ENCODE measurements around the gene EMSY. TPM values are rescaled to one million over a fixed set of nuclear protein-coding genes. Genes with fewer than 3 reads are reported as not detected.

Gene EMSY
- polyA plus RNA-seq, 1 donor from 2014 or later, result 25.0 TPM

- no peak overlapping the region for H3K27ac ChIP-seq (ENCODE audit: low read length)
- no peaks in the 10 kb centered on the region for H3K9me3 ChIP-seq (ENCODE audit: low read length)
- H4K20me1 ChIP-seq (ENCODE audit: insufficient read depth), result no peaks in the 10 kb centered on the region
- H3K9ac ChIP-seq (ENCODE audit: low read length), result no peak overlapping the region
- no peaks in the 10 kb centered on the region for H3K79me2 ChIP-seq (replicated peaks; ENCODE audit: insufficient read depth, low read length)
- no peaks in the 10 kb centered on the region for H3F3A ChIP-seq (ENCODE audit: insufficient read depth, low read length, poor library complexity, severe bottlenecking)
- no peaks in the 10 kb centered on the region for H3K9me2 ChIP-seq (ENCODE audit: insufficient read depth, low read length)
- no peak overlapping the region for H2AFZ ChIP-seq (ENCODE audit: low read depth, low read length)
- no peaks in the 10 kb centered on the region for H3K36me3 ChIP-seq (ENCODE audit: insufficient read depth, low read length)
- no peak overlapping the region for H3K4me2 ChIP-seq (ENCODE audit: low read length)
- no peaks in the 10 kb centered on the region for H3K27me3 ChIP-seq (ENCODE audit: insufficient read depth, low read depth, low read length)
- H3K4me3 ChIP-seq (ENCODE audit: low read length), result no peak overlapping the region
- TF ChIP-seq EP300 (conservative IDR thresholded peaks at IDR 0.05; ENCODE audit: poor library complexity, severe bottlenecking) (no peak), RAD21 (conservative IDR thresholded peaks at IDR 0.05) (no peak), POLR2AphosphoS5 (IDR thresholded peaks at IDR 0.05) (no peak), TAF1 (IDR thresholded peaks at IDR 0.05; ENCODE audit: low read depth) (no peak), SMC3 (conservative IDR thresholded peaks at IDR 0.05; ENCODE audit: poor library complexity) (no peak), MXI1 (conservative IDR thresholded peaks at IDR 0.05; ENCODE audit: poor library complexity, severe bottlenecking) (no peak), CTCF (IDR thresholded peaks at IDR 0.05; ENCODE audit: poor library complexity, severe bottlenecking) (no peak), EZH2 (IDR thresholded peaks at IDR 0.05; ENCODE audit: borderline replicate concordance, insufficient read depth, low read length, poor library complexity, severe bottlenecking) (no peak)
- TF ChIP-seq, protein P1, sequence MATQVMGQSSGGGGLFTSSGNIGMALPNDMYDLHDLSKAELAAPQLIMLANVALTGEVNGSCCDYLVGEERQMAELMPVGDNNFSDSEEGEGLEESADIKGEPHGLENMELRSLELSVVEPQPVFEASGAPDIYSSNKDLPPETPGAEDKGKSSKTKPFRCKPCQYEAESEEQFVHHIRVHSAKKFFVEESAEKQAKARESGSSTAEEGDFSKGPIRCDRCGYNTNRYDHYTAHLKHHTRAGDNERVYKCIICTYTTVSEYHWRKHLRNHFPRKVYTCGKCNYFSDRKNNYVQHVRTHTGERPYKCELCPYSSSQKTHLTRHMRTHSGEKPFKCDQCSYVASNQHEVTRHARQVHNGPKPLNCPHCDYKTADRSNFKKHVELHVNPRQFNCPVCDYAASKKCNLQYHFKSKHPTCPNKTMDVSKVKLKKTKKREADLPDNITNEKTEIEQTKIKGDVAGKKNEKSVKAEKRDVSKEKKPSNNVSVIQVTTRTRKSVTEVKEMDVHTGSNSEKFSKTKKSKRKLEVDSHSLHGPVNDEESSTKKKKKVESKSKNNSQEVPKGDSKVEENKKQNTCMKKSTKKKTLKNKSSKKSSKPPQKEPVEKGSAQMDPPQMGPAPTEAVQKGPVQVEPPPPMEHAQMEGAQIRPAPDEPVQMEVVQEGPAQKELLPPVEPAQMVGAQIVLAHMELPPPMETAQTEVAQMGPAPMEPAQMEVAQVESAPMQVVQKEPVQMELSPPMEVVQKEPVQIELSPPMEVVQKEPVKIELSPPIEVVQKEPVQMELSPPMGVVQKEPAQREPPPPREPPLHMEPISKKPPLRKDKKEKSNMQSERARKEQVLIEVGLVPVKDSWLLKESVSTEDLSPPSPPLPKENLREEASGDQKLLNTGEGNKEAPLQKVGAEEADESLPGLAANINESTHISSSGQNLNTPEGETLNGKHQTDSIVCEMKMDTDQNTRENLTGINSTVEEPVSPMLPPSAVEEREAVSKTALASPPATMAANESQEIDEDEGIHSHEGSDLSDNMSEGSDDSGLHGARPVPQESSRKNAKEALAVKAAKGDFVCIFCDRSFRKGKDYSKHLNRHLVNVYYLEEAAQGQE (IDR thresholded peaks at IDR 0.05; ENCODE audit: borderline replicate concordance), result no peak
Observed at GRCh38 chr11:76600124-76600655, 155.4 kb downstream of the EMSY start.

- TF ChIP-seq EP300 (conservative IDR thresholded peaks at IDR 0.05; ENCODE audit: poor library complexity, severe bottlenecking), result no peak
- H3K9ac ChIP-seq (ENCODE audit: low read length), result no peak overlapping the region
- no peaks in the 10 kb centered on the region for H3F3A ChIP-seq (ENCODE audit: insufficient read depth, low read length, poor library complexity, severe bottlenecking)
- H3K27me3 ChIP-seq (ENCODE audit: insufficient read depth, low read depth, low read length), result no peaks in the 10 kb centered on the region
- no peak overlapping the region for H3K4me2 ChIP-seq (ENCODE audit: low read length)
- H4K20me1 ChIP-seq (ENCODE audit: insufficient read depth), result no peaks in the 10 kb centered on the region
- no peak overlapping the region for H3K4me3 ChIP-seq (ENCODE audit: low read length)
- H3K27ac ChIP-seq (ENCODE audit: low read length), result no peak overlapping the region
- no peaks in the 10 kb centered on the region for H3K9me2 ChIP-seq (ENCODE audit: insufficient read depth, low read length)
- no peaks in the 10 kb centered on the region for H3K9me3 ChIP-seq (ENCODE audit: low read length)
- no peaks in the 10 kb centered on the region for H3K79me2 ChIP-seq (replicated peaks; ENCODE audit: insufficient read depth, low read length)
- H3K36me3 ChIP-seq (ENCODE audit: insufficient read depth, low read length), result no peaks in the 10 kb centered on the region
- H2AFZ ChIP-seq (ENCODE audit: low read depth, low read length), result no peak overlapping the region
Observed at GRCh38 chr11:76601272-76601671, 156.5 kb downstream of the EMSY start.

DNA sequence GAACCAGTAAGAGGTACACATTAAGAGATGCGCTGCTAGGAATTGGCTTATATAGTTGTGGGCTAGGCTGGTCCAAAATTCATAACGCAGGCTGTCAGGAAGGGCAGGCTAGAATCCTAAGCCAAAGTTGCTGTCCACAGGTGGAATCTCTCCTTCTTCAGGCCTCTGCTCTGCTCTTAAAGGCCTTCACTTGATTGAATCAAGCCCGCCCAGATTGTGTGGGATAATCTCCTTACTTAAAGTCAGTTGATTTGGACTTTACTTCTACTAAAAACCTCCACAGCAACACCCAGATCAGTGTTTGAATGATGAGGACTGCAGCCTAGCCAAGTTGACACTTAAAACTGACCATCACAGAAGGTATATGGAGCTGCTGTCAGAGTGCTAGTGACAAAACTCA lies 156.9 kb downstream of the EMSY start:
- H3F3A ChIP-seq (ENCODE audit: insufficient read depth, low read length, poor library complexity, severe bottlenecking), result no peaks in the 10 kb centered on the region
- no peaks in the 10 kb centered on the region for H3K27me3 ChIP-seq (ENCODE audit: insufficient read depth, low read depth, low read length)
- no peak overlapping the region for H3K27ac ChIP-seq (ENCODE audit: low read length)
- no peak overlapping the region for H3K4me2 ChIP-seq (ENCODE audit: low read length)
- no peaks in the 10 kb centered on the region for H4K20me1 ChIP-seq (ENCODE audit: insufficient read depth)
- no peak overlapping the region for H2AFZ ChIP-seq (ENCODE audit: low read depth, low read length)
- no peaks in the 10 kb centered on the region for H3K9me3 ChIP-seq (ENCODE audit: low read length)
- no peak overlapping the region for H3K4me3 ChIP-seq (ENCODE audit: low read length)
- no peaks in the 10 kb centered on the region for H3K36me3 ChIP-seq (ENCODE audit: insufficient read depth, low read length)
- H3K9ac ChIP-seq (ENCODE audit: low read length), result no peak overlapping the region
- TF ChIP-seq TAF1 (IDR thresholded peaks at IDR 0.05; ENCODE audit: low read depth), result no peak
- H3K9me2 ChIP-seq (ENCODE audit: insufficient read depth, low read length), result no peaks in the 10 kb centered on the region
- no peaks in the 10 kb centered on the region for H3K79me2 ChIP-seq (replicated peaks; ENCODE audit: insufficient read depth, low read length)
